ENCODE data around the gene ARMC10.
"Not testable (repeated sequence)": the region's sequence is repeated elsewhere in the genome, so short reads cannot be mapped to it uniquely, and the experiment has no call there.

The ARMC10 gene

DNA sequence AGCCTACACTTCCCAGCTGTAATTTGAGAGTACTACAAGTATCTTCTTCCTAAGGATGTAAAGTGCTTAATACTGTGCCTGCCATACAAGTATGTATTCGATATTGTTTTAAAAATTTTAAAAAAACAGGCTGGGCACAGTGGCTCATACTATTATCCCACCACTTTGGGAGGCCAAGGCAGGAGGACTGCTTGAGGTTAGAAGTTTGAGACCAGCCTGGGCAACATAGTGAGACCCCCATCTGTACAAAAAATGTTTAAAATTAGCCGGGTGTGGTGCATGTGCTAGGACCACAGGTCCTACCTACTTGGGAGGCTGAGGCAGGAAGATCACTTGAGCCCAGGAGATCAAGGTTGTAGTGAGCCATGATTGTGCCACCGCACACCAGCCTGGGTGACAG lies 8.3 kb downstream of the ARMC10 start:
- Histone ChIP-seq H3K4me3 (ENCODE audit: low read depth in 1 of 2, low read length in 1 of 2) (no peak overlapping the region), H3K27me3 (no peaks in the 10 kb centered on the region), H3K36me3 (peaks cover 3% of the 10 kb centered on the region), H3K4me1 (ENCODE audit: control insufficient read depth in 1 of 2, insufficient read depth in 1 of 2, low read depth in 1 of 2, low read length in 1 of 2) (peaks cover 5 to 6% of the 10 kb centered on the region in 2 experiments), H3K27ac (no peak overlapping the region), H3K9me3 (no peaks in the 10 kb centered on the region)
- TF ChIP-seq, protein P1, sequence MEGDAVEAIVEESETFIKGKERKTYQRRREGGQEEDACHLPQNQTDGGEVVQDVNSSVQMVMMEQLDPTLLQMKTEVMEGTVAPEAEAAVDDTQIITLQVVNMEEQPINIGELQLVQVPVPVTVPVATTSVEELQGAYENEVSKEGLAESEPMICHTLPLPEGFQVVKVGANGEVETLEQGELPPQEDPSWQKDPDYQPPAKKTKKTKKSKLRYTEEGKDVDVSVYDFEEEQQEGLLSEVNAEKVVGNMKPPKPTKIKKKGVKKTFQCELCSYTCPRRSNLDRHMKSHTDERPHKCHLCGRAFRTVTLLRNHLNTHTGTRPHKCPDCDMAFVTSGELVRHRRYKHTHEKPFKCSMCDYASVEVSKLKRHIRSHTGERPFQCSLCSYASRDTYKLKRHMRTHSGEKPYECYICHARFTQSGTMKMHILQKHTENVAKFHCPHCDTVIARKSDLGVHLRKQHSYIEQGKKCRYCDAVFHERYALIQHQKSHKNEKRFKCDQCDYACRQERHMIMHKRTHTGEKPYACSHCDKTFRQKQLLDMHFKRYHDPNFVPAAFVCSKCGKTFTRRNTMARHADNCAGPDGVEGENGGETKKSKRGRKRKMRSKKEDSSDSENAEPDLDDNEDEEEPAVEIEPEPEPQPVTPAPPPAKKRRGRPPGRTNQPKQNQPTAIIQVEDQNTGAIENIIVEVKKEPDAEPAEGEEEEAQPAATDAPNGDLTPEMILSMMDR (IDR thresholded peaks at IDR 0.05) = no peak

DNA sequence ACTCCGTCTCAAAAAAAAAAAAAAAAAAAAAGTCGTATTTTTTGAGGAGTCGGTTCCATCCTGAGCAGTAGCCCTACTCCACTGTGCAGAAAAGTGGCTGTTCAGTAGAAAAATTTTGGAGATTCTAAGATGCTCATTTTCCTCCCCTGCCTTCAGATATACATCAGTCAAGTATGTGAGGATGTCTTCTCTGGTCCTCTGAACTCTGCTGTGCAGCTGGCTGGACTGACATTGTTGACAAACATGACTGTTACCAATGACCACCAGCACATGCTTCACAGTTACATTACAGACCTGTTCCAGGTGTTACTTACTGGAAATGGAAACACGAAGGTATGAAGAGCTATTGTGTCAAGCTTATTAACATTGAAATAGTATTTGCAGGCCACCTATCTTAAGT lies 17.4 kb downstream of the ARMC10 start:
- not testable (repeated sequence) for H3K9me3 ChIP-seq; H3K27me3 ChIP-seq; H3K36me3 ChIP-seq; H3K4me1 ChIP-seq (ENCODE audit: control insufficient read depth in 1 of 2, insufficient read depth in 1 of 2, low read depth in 1 of 2, low read length in 1 of 2); H3K4me3 ChIP-seq (ENCODE audit: low read depth in 1 of 2, low read length in 1 of 2); H3K27ac ChIP-seq

GRCh38 chr7:103093429-103093828 lies 18.5 kb downstream of the ARMC10 start:
- Histone ChIP-seq H3K9me3 (no peaks in the 10 kb centered on the region), H3K27me3 (no peaks in the 10 kb centered on the region), H3K27ac (no peak overlapping the region), H3K4me1 (ENCODE audit: control insufficient read depth in 1 of 2, insufficient read depth in 1 of 2, low read depth in 1 of 2, low read length in 1 of 2) (no peaks in the 10 kb centered on the region), H3K36me3 (peaks cover 3% of the 10 kb centered on the region), H3K4me3 (ENCODE audit: low read depth in 1 of 2, low read length in 1 of 2) (no peak overlapping the region)
- TF ChIP-seq, protein P1 (IDR thresholded peaks at IDR 0.05) = no peak

DNA sequence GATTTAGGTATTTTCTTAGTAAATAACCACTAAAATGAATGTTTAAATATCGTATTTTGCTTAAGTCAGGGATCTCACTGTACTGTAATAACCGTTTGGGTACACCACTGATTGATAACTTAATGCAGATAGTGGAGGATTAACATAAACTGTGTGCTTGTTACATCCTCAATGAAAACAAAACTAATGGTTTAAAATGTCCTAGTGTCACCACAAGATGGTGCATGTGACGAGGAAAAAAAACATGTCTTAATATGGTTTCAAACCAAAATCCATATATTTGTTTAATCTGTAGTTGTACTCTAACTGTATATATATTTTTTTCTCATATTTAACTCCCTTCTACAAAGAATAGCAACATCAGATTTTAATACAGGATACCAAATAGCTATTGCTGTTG lies 19.2 kb downstream of the ARMC10 start:
- Histone ChIP-seq H3K27me3 (no peaks in the 10 kb centered on the region), H3K36me3 (peaks cover 3% of the 10 kb centered on the region), H3K4me1 (ENCODE audit: control insufficient read depth in 1 of 2, insufficient read depth in 1 of 2, low read depth in 1 of 2, low read length in 1 of 2) (no peaks in the 10 kb centered on the region), H3K27ac (no peak overlapping the region), H3K4me3 (ENCODE audit: low read depth in 1 of 2, low read length in 1 of 2) (no peak overlapping the region), H3K9me3 (no peaks in the 10 kb centered on the region)
- TF ChIP-seq, protein P1 (IDR thresholded peaks at IDR 0.05) = no peak

DNA sequence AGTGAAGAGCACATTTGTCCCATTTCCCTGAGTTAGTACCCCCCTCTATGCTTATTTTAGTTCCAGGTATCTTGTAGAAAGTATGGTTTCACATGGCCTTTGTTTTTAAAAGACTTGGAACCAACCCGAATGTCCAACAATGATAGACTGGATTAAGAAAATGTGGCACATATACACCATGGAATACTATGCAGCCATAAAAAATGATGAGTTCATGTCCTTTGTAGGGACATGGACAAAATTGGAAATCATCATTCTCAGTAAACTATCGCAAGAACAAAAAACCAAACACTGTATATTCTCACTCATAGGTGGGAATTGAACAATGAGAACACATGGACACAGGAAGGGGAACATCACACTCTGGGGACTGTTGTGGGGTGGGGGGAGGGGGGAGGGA lies 20.6 kb downstream of the ARMC10 start:
- H3K4me1 ChIP-seq (ENCODE audit: control insufficient read depth in 1 of 2, insufficient read depth in 1 of 2, low read depth in 1 of 2, low read length in 1 of 2); H3K4me3 ChIP-seq (ENCODE audit: low read depth in 1 of 2, low read length in 1 of 2); H3K27me3 ChIP-seq; H3K9me3 ChIP-seq; H3K36me3 ChIP-seq; H3K27ac ChIP-seq: not testable (repeated sequence)

DNA sequence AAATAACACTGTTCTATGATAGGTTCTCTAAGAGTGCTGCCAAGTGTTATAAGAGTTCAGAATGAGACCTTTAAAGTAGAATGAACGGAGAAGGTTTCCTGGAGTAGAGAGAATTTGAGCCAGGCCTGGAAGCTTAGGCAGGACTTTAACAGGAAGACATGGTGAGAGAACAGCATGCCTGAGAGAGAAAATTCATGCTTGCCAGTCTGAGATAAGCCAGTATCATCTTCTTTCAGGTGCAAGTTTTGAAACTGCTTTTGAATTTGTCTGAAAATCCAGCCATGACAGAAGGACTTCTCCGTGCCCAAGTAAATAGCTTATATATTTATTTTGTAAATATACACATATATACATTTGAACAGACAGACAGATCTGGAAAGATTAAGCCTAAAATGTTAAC lies 22.1 kb downstream of the ARMC10 start:
- H3K27me3 ChIP-seq = no peaks in the 10 kb centered on the region
- no peaks in the 10 kb centered on the region for H3K9me3 ChIP-seq
- H3K4me3 ChIP-seq (ENCODE audit: low read depth in 1 of 2, low read length in 1 of 2) = no peak overlapping the region
- H3K36me3 ChIP-seq = peaks cover 8% of the 10 kb centered on the region
- no peaks in the 10 kb centered on the region for H3K4me1 ChIP-seq (ENCODE audit: control insufficient read depth in 1 of 2, insufficient read depth in 1 of 2, low read depth in 1 of 2, low read length in 1 of 2)
- H3K27ac ChIP-seq = no peak overlapping the region
- TF ChIP-seq, protein P1 (IDR thresholded peaks at IDR 0.05) = no peak

DNA sequence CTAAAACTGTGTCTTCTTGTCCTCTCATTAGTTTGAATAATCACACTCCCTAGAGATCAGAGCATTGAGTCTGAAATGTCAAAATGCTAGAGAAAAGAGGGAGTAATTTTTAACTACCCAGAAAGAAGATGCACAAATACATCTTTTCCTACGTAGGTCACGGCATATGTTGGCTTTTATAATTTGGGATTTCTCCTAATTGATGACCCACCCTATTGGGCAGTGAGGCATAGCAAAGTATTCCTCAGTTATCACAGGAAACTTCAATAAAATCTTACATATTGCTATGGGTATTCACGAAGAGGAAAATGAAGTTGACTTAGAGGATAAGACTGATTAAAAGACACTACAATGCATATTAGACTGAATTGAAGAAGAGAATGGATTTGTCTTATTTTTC lies 25.4 kb downstream of the ARMC10 start:
- Histone ChIP-seq H3K36me3 (peaks cover 8% of the 10 kb centered on the region), H3K27ac (no peak overlapping the region), H3K4me3 (ENCODE audit: low read depth in 1 of 2, low read length in 1 of 2) (no peak overlapping the region), H3K4me1 (ENCODE audit: control insufficient read depth in 1 of 2, insufficient read depth in 1 of 2, low read depth in 1 of 2, low read length in 1 of 2) (no peaks in the 10 kb centered on the region), H3K27me3 (no peaks in the 10 kb centered on the region), H3K9me3 (no peaks in the 10 kb centered on the region)
- TF ChIP-seq, protein P1 (IDR thresholded peaks at IDR 0.05) = no peak
